Heart left ventricle (tissue), 13 donors: Measurements from ENCODE around the gene RAD51C.

Experiments
- POLR2A ChIP-seq, 2 donors: fragments of 450-650 bp; IDR thresholded peaks; one replicate each; pipeline ENCODE4 v1.6.1; 2017; ENCODE audit warnings: antibody characterized with exemption in 2 of 2, mild to moderate bottlenecking in 2 of 2, moderate library complexity in 2 of 2
- TF ChIP-seq, protein P1 (sequence below), 12 donors: fragments of 200-600 bp; sonication (generic) in 4 of 12; IDR thresholded peaks; one replicate each; pipeline versions ENCODE4 v1.5.0 to v1.8.0; 2018 to 2022; ENCODE audit warnings: antibody characterized with exemption in 12 of 12, mild to moderate bottlenecking in 5 of 12
- donor health status: ischemic (EF 13 %, LVEDD 7.1; RV severe dilation, severe dysfunction).
- donor health status: DM: no; HTN: yes; CAD: no.
- donor health status: DM: no; HTN: no; CAD: no.
- donor health status: ischemic (EF 25% LVEDD 6.9; RV normal size, moderate dysfunction).
- donor health status: ischemic (EF 25% LVEDD 5.7; RV mildly dilated, moderate dysfunction).
- donor health status: ischemic (EF 35%, LVEDD 5.7; RV mildly dilated, moderate dysfunction).
- donor health status: nonischemic (EF 11% LVEDD 7.7; RV severe dilation, severe dysfunction).
- donor health status: DM: yes; HTN: yes; CAD: no.
- donor health status: PGD.
- donor health status: ischemic (EF 29% LVEDD 5.4; RV normal size, mild dysfunction).
- donor health status: nonischemic (EF 23%, LVEDD 6.1; RV moderate dilation, normal function).

DNA sequence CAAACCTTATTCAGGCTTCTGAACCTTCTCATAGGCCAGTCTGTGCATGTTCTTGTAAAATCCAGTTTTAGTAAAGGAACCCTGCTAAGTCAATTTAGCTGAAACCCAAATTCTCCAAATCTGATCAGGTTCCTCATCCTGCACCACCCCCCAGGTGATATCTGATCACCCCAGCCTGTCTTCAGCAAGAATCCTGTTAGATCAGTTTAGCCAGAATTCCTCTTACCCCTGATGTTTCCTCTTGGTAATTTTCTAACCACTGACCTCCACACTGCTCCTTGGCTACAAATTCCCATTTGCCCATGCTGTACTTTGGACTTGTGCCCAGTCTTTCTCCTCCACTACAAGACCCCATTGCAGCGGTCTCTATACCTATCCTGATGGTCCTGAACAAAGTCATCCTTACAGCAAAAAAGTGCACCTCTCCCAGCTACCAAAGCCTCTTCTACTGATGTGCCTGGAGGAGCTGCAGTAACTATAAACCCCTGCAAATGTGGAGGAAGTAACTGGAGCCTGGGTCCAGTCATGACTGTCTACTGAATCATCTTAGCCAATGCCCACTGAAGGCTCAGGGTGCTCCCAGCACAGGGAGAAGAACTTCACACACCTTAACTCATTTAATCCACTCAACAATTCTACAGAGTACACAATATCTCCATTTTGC, 24.3 kb upstream of the RAD51C start:
- TF ChIP-seq, protein P1, sequence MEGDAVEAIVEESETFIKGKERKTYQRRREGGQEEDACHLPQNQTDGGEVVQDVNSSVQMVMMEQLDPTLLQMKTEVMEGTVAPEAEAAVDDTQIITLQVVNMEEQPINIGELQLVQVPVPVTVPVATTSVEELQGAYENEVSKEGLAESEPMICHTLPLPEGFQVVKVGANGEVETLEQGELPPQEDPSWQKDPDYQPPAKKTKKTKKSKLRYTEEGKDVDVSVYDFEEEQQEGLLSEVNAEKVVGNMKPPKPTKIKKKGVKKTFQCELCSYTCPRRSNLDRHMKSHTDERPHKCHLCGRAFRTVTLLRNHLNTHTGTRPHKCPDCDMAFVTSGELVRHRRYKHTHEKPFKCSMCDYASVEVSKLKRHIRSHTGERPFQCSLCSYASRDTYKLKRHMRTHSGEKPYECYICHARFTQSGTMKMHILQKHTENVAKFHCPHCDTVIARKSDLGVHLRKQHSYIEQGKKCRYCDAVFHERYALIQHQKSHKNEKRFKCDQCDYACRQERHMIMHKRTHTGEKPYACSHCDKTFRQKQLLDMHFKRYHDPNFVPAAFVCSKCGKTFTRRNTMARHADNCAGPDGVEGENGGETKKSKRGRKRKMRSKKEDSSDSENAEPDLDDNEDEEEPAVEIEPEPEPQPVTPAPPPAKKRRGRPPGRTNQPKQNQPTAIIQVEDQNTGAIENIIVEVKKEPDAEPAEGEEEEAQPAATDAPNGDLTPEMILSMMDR (IDR thresholded peaks at IDR 0.05), result no peak
- no peak for TF ChIP-seq POLR2A (IDR thresholded peaks at IDR 0.05)
